ENCODE data around the gene KCNAB1.

Gene KCNAB1

GRCh38 chr3:156552973-156553372 is 432.6 kb downstream of the KCNAB1 start:
- H3K36me3 ChIP-seq (ENCODE audit: insufficient read depth, low read length): peaks cover 11% of the 10 kb centered on the region
- H2AFZ ChIP-seq (ENCODE audit: low read length): no peak overlapping the region
- peak overlapping the region; percentile 93 for H3K4me2 ChIP-seq (ENCODE audit: low read depth, low read length, poor library complexity, severe bottlenecking)
- H3K4me3 ChIP-seq (ENCODE audit: low read length, poor library complexity, severe bottlenecking): peak overlapping the region; percentile 94
- H3K9me3 ChIP-seq (ENCODE audit: insufficient read depth, low read depth, low read length): no peaks in the 10 kb centered on the region
- H4K20me1 ChIP-seq (ENCODE audit: insufficient read depth, low read length, poor library complexity, severe bottlenecking): peaks cover 53% of the 10 kb centered on the region
- no peaks in the 10 kb centered on the region for H3K9me2 ChIP-seq (replicated peaks; ENCODE audit: low read depth, low read length)
- H3K79me2 ChIP-seq (ENCODE audit: insufficient read depth, low read length): peaks cover 69% of the 10 kb centered on the region
- H3K9ac ChIP-seq (ENCODE audit: low read depth, low read length, poor library complexity, severe bottlenecking): peak overlapping the region; percentile 87
- H3F3A ChIP-seq (ENCODE audit: low read depth): no peaks in the 10 kb centered on the region
- no peak for TF ChIP-seq CTCF (conservative IDR thresholded peaks at IDR 0.05; ENCODE audit: low read length)
- no peak for TF ChIP-seq EZH2phosphoT487 (IDR thresholded peaks at IDR 0.05; ENCODE audit: borderline replicate concordance)
- H3K4me1 ChIP-seq (ENCODE audit: insufficient read depth, low read length, poor library complexity, severe bottlenecking): peaks cover 66% of the 10 kb centered on the region
- H3K27me3 ChIP-seq (ENCODE audit: insufficient read depth, low read length, poor library complexity, severe bottlenecking): no peaks in the 10 kb centered on the region

- no peaks in the 10 kb centered on the region for H3K9me2 ChIP-seq (replicated peaks; ENCODE audit: low read depth, low read length)
- no peaks in the 10 kb centered on the region for H3F3A ChIP-seq (ENCODE audit: low read depth)
- H3K4me2 ChIP-seq (ENCODE audit: low read depth, low read length, poor library complexity, severe bottlenecking): peak overlapping the region; percentile 93
- peaks cover 61% of the 10 kb centered on the region for H3K79me2 ChIP-seq (ENCODE audit: insufficient read depth, low read length)
- peak overlapping the region; percentile 87 for H3K9ac ChIP-seq (ENCODE audit: low read depth, low read length, poor library complexity, severe bottlenecking)
- peaks cover 59% of the 10 kb centered on the region for H3K4me1 ChIP-seq (ENCODE audit: insufficient read depth, low read length, poor library complexity, severe bottlenecking)
- H2AFZ ChIP-seq (ENCODE audit: low read length): no peak overlapping the region
- H3K36me3 ChIP-seq (ENCODE audit: insufficient read depth, low read length): peaks cover 3% of the 10 kb centered on the region
- H3K4me3 ChIP-seq (ENCODE audit: low read length, poor library complexity, severe bottlenecking): peak overlapping the region; percentile 94
- H3K27me3 ChIP-seq (ENCODE audit: insufficient read depth, low read length, poor library complexity, severe bottlenecking): no peaks in the 10 kb centered on the region
- no peak for TF ChIP-seq CTCF (conservative IDR thresholded peaks at IDR 0.05; ENCODE audit: low read length)
- no peak for TF ChIP-seq EZH2phosphoT487 (IDR thresholded peaks at IDR 0.05; ENCODE audit: borderline replicate concordance)
- H3K9me3 ChIP-seq (ENCODE audit: insufficient read depth, low read depth, low read length): no peaks in the 10 kb centered on the region
- peaks cover 49% of the 10 kb centered on the region for H4K20me1 ChIP-seq (ENCODE audit: insufficient read depth, low read length, poor library complexity, severe bottlenecking)
Measured at GRCh38 chr3:156553705-156554356, 433.5 kb downstream of the KCNAB1 start.

GRCh38 chr3:156554515-156554841 is 434.1 kb downstream of the KCNAB1 start:
- Histone ChIP-seq H2AFZ (ENCODE audit: low read length) (peak overlapping the region; percentile 90), H4K20me1 (ENCODE audit: insufficient read depth, low read length, poor library complexity, severe bottlenecking) (peaks cover 48% of the 10 kb centered on the region)

More at GRCh38 chr3:156554515-156554841, 434.1 kb downstream of the KCNAB1 start:
- Histone ChIP-seq H3K9ac (ENCODE audit: low read depth, low read length, poor library complexity, severe bottlenecking) (peak overlapping the region; percentile 87), H3K4me1 (ENCODE audit: insufficient read depth, low read length, poor library complexity, severe bottlenecking) (peaks cover 53% of the 10 kb centered on the region), H3K4me2 (ENCODE audit: low read depth, low read length, poor library complexity, severe bottlenecking) (peak overlapping the region; percentile 93), H3K9me2 (replicated peaks; ENCODE audit: low read depth, low read length) (no peaks in the 10 kb centered on the region), H3K36me3 (ENCODE audit: insufficient read depth, low read length) (no peaks in the 10 kb centered on the region; the same call in 1 of the 2 replicates), H3F3A (ENCODE audit: low read depth) (no peaks in the 10 kb centered on the region), H3K9me3 (ENCODE audit: insufficient read depth, low read depth, low read length) (no peaks in the 10 kb centered on the region), H3K79me2 (ENCODE audit: insufficient read depth, low read length) (peaks cover 54% of the 10 kb centered on the region), H3K27me3 (ENCODE audit: insufficient read depth, low read length, poor library complexity, severe bottlenecking) (no peaks in the 10 kb centered on the region), H3K4me3 (ENCODE audit: low read length, poor library complexity, severe bottlenecking) (peak overlapping the region; percentile 94)
- TF ChIP-seq EZH2phosphoT487 (IDR thresholded peaks at IDR 0.05; ENCODE audit: borderline replicate concordance) (no peak), CTCF (conservative IDR thresholded peaks at IDR 0.05; ENCODE audit: low read length) (no peak)

Measured in Loucy (cell line).